Astrocyte of the cerebellum (primary cell): ENCODE data around the gene LIMK2.

Source experiments
- DNase-seq: peaks from one replicate; pipeline ENCODE4 v3.0.0-alpha.2; 2011; ENCODE audit warnings: low read depth
- H3K4me3 ChIP-seq: 2 replicates; pipeline ENCODE4 v1.5.1; 2011; ENCODE audit warnings: mild to moderate bottlenecking, low read depth, low read length, moderate library complexity
- CTCF ChIP-seq: IDR thresholded peaks from 2 replicates; pipeline ENCODE4 v1.5.1; 2012; ENCODE audit warnings: low read length, low read depth, moderate library complexity, mild to moderate bottlenecking; ENCODE audit errors: missing control alignments
- in situ Hi-C: cut with HindIII; loops from 2 replicates; pipeline ENCODE4 v1.10.0; 2017; ENCODE audit warnings: low sequenced_read_pairs

LIMK2 gene

DNA sequence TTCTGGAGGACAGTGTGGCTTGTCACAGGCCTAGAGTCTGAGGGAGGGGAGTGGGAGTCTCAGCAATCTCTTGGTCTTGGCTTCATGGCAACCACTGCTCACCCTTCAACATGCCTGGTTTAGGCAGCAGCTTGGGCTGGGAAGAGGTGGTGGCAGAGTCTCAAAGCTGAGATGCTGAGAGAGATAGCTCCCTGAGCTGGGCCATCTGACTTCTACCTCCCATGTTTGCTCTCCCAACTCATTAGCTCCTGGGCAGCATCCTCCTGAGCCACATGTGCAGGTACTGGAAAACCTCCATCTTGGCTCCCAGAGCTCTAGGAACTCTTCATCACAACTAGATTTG lies 67.2 kb downstream of the LIMK2 start:
- in situ Hi-C loops, result loop anchor here (5.0 kb wide), 1 partner anchor 72 kb away; no protein-coding TSS in a partner anchor
- TF ChIP-seq CTCF, result no peak
- H3K4me3 ChIP-seq, result no peak overlapping the region
- no peak for DNase-seq

DNA sequence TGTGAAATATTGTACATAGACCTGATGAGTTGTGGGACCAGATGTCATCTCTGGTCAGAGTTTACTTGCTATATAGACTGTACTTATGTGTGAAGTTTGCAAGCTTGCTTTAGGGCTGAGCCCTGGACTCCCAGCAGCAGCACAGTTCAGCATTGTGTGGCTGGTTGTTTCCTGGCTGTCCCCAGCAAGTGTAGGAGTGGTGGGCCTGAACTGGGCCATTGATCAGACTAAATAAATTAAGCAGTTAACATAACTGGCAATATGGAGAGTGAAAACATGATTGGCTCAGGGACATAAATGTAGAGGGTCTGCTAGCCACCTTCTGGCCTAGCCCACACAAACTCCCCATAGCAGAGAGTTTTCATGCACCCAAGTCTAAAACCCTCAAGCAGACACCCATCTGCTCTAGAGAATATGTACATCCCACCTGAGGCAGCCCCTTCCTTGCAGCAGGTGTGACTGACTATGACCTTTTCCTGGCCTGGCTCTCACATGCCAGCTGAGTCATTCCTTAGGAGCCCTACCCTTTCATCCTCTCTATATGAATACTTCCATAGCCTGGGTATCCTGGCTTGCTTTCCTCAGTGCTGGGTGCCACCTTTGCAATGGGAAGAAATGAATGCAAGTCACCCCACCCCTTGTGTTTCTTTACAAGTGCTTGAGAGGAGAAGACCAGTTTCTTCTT lies 67.9 kb downstream of the LIMK2 start:
- no peak overlapping the region for H3K4me3 ChIP-seq
- no peak for DNase-seq
- in situ Hi-C loops, result loop anchor here (5.0 kb wide), 1 partner anchor 73 kb away; no protein-coding TSS in a partner anchor
- TF ChIP-seq CTCF, result no peak

DNA sequence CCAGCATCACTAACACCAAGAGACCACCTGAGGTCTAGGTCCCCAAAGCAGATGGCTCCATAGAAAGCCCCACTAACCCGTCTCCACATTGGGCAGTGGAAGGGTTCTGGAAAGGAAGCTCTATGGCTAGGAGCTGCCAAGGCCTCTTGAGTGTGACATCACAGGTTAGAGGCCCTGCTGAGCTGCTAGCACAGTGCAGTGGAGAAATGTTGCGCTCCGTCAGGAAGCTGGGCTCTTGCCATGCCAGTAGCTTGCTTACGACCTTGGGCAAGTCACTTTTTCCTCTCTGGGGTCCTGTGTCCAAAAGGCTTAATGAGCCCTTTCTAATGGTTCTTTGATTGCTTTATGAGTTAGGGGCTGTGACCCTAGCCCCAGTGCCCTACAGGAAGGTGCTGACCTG lies 69.6 kb downstream of the LIMK2 start:
- no peak for DNase-seq
- TF ChIP-seq CTCF, result no peak
- no peak overlapping the region for H3K4me3 ChIP-seq
- in situ Hi-C loops, result no loop called here

DNA sequence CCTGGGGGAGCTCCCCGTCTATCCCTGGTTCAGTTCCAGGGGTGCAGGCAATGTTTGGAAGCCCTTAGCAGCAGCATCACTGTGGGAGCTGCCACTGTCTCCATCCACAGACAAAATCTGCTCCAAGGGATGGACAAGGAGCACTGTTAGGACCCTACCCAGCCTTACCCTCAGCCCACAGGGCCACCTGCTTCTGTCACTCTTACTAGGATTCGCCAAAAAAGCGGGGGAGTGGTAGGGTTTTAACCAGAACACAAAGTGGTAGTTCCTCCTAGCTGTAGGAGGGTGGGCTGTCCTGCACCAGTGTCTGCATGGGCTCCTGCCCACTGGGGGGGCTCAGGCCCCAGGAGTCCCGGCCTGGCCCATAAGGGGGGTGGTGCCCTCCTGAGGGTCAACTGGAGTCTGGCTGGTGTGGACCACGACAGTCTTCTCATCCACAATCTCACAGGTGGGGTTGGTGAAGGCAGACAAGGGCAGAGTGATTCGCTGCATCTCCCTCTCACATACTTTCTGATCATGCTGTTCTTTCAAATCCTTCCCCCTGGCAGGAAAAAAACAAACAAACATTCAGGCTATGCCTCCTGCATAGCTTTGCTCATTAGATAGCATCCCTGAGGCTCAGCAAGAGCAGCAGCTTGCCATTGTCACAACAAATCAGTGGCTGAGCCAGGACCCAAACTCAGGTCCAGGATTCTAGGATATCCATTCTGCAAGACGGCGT lies 70.8 kb downstream of the LIMK2 start:
- no peak overlapping the region for H3K4me3 ChIP-seq
- TF ChIP-seq CTCF, result no peak
- no peak for DNase-seq
- in situ Hi-C loops, result no loop called here

DNA sequence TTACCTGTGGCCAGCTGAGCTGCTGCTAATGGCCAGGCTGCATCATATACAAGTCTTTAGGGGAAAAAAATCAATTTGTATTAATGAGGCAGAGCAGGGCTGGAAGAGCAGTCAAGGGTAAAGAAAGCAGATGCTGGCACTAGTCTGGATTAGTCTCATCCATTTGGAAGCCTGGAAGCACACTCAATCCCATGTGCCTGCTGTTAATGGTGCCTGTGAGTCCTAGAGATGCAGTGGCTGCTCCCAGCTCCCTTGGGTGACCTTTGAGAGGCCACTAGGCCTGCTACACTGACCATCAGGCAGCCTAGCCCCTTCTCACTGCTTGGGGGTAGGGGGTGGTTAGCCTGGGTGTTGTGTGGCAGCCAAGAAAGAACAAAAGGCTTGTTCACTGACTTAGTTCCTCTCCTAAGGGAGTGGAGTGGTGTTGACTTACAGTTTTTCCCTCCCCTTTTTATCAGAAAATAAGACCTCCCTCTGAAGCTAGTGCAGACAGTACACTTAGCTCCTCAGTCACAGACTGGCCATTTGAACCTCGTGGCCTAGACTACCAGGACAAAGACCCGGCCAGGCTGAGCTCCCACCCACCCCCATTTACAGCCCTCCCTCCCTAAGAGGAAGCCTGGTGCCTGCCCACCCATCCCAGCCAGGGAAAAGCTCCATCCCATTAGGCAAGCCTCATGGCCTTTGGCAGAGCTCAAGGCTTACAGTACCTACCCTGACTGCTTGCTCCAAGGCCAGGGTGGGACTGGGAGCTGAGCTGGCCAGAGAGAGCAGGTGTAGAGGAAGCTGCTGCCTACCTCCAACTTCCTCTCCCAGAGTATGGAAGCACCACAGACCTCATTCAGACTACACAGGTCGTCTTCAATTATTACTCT lies 72.4 kb downstream of the LIMK2 start:
- in situ Hi-C loops, result no loop called here
- H3K4me3 ChIP-seq, result no peak overlapping the region
- no peak for TF ChIP-seq CTCF
- DNase-seq, result no peak

DNA sequence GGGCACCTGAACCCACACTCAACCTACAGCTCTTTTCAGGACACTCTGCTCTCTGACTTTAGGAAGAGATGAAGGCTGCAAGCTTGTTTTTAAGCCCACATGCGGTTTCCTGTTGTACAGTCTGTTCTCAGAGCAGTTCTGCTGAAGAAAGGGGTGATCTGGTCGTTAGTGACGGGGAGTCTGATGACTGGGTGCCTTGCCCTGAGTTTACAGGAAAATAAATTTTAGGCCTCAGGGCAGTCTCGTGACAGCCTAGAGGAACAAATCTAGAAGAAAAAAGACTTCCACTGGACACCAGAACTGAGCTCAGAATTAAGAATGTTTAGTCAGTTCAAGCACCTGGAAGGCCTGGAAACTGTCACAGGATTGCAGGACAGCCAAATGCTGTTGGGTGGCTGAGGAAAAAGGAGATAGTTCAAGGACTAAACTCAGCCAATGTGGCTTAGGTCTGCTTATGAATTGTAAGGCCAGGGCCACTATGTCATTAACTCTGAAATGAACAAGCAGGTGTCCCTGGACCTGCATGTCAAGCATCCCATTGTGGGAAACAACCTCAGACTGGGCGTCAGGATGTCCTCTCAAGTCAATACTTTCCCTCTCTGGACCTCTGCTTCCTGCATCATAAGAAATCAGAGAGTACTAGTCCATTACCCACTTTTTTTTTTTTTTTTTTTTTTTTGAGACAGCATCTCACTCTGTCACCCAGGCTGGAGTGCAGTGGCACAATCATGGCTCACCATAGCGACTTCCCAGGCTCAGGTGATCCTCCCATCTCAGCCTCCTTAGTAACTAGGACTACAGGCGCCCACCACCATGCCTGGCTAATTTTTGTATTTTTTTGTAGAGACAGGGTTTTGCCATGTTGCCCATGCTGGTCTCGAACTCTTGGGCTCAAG lies 74.5 kb downstream of the LIMK2 start:
- in situ Hi-C loops, result no loop called here
- TF ChIP-seq CTCF, result no peak
- no peak overlapping the region for H3K4me3 ChIP-seq
- DNase-seq, result no peak
